Neural progenitor cell (in vitro differentiated cells): Measurements from ENCODE around the gene SLC4A2. TPM values are rescaled to one million over a fixed set of nuclear protein-coding genes. Genes with fewer than 3 reads are reported as not detected.

Experiments
- DNase-seq: peaks from one replicate; pipeline ENCODE4 v3.0.0-alpha.2; 2016; ENCODE audit warnings: low spot score
- H2AFZ ChIP-seq: fragments of 200-600 bp; sonication (generic); replicated peaks from 2 replicates; pipeline ENCODE4 v1.6.1; 2016; ENCODE audit warnings: antibody characterized with exemption
- H3F3A ChIP-seq: fragments of 200-600 bp; sonication (generic); 2 replicates; pipeline ENCODE4 v1.6.1; 2016; ENCODE audit warnings: antibody characterized with exemption, low read depth
- H3K27ac ChIP-seq: fragments of 200-600 bp; sonication (generic); 2 replicates; pipeline ENCODE4 v1.5.1; 2016; ENCODE audit warnings: mild to moderate bottlenecking
- H3K27me3 ChIP-seq: fragments of 200-600 bp; sonication (generic); 2 replicates; pipeline ENCODE4 v1.6.1; 2016; ENCODE audit warnings: mild to moderate bottlenecking, moderate library complexity
- H3K36me3 ChIP-seq: fragments of 200-600 bp; sonication (generic); 2 replicates; pipeline ENCODE4 v1.5.1; 2016
- H3K4me1 ChIP-seq: fragments of 200-600 bp; sonication (generic); 2 replicates; pipeline ENCODE4 v1.6.1; 2016; ENCODE audit warnings: mixed run types
- H3K4me2 ChIP-seq: fragments of 200-600 bp; sonication (generic); 2 replicates; pipeline ENCODE4 v1.6.1; 2016
- H3K4me3 ChIP-seq: fragments of 200-600 bp; sonication (generic); 2 replicates; pipeline ENCODE4 v1.5.1; 2016
- H3K79me2 ChIP-seq: fragments of 200-600 bp; sonication (generic); 2 replicates; pipeline ENCODE4 v1.6.1; 2016; ENCODE audit warnings: low read depth
- H3K9ac ChIP-seq: fragments of 200-600 bp; sonication (generic); 2 replicates; pipeline ENCODE4 v1.6.1; 2016
- H3K9me3 ChIP-seq: fragments of 200-600 bp; sonication (generic); 2 replicates; pipeline ENCODE4 v1.5.1; 2016; ENCODE audit warnings: low read depth
- H4K20me1 ChIP-seq: fragments of 200-600 bp; sonication (generic); 2 replicates; pipeline ENCODE4 v1.6.1; 2016; ENCODE audit warnings: low read depth
- H3K27ac Mint-ChIP-seq: 3 replicates; pipeline ENCODE4 v1.8.0; 2021; ENCODE audit warnings: mixed read lengths
- H3K27me3 Mint-ChIP-seq: 2 replicates; pipeline ENCODE4 v1.8.0; 2022; ENCODE audit warnings: low read depth, mild to moderate bottlenecking, inconsistent platforms, moderate library complexity, mixed read lengths; ENCODE audit not compliant: insufficient read depth
- H3K36me3 Mint-ChIP-seq: 3 replicates; pipeline ENCODE4 v1.8.0; 2021; ENCODE audit warnings: mixed read lengths
- H3K4me1 Mint-ChIP-seq: 3 replicates; pipeline ENCODE4 v1.8.0; 2021; ENCODE audit warnings: mixed read lengths
- H3K4me3 Mint-ChIP-seq: 3 replicates; pipeline ENCODE4 v1.8.0; 2021; ENCODE audit warnings: mild to moderate bottlenecking, moderate library complexity, mixed read lengths
- H3K9me3 Mint-ChIP-seq: 3 replicates; pipeline ENCODE4 v1.8.0; 2020; ENCODE audit warnings: mixed read lengths
- EZH2 ChIP-seq: fragments of 200-600 bp; sonication (generic); IDR thresholded peaks from 2 replicates; pipeline ENCODE4 v1.6.1; 2017; ENCODE audit warnings: antibody characterized with exemption, mild to moderate bottlenecking, moderate library complexity
- EZH2phosphoT487 ChIP-seq: fragments of 200-600 bp; sonication (generic); IDR thresholded peaks from 2 replicates; pipeline ENCODE4 v1.6.1; 2017; ENCODE audit warnings: antibody characterized with exemption
- total RNA-seq: library from RNA; depleted of rRNA; stranded (reverse); fragments of >200 nt; gene quantifications from 2 replicates; pipeline ENCODE4 v1.2.3, GENCODE V29; 2015; ENCODE audit warnings: low replicate concordance
- TF ChIP-seq, protein P1 (sequence below): fragments of 200-600 bp; sonication (generic); IDR thresholded peaks from 2 replicates; pipeline ENCODE4 v1.5.1; 2017; ENCODE audit warnings: antibody characterized with exemption, mild to moderate bottlenecking

Gene SLC4A2
- total RNA-seq, 1 donor from 2014 or later: 26.1 TPM

DNA sequence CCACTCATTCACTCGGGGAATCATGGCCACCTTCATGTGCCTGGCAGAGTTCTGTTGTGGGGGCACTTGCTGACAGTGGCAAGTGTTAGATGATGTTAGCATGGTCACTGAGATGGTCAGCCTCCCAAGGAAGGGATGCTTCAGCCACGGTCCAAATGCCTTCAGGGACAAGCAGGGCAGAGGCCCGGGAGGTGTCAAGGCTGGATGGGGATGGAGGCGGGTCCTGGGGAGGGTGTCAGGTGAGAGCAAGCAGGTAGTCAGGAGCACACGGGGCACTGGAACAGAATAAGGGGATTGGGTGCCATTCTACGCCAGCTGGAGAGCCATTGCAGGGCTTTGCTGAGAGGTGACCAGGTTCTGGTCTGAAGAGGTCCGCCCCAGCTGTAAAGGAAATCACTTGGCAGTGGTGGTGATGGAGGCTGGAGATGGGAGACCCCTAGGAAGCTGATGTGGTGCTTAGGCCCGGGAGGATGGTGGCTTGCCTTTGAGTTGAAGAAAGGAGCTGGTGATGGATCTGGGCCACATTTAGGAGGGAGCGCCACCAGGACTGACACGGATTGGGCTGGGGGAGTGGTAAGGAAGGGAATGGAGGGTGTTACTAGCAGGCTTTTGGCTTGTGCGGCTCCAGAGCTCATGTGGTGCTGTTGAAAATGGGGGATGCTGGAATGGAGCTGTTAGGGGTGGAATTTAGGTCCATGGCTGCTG lies 51.0 kb downstream of the SLC4A2 start:
- H3K27me3 Mint-ChIP-seq: peaks cover 9% of the 10 kb centered on the region
- Histone ChIP-seq H2AFZ (no peak overlapping the region), H3K4me3 (no peak overlapping the region), H3K4me2 (no peak overlapping the region), H3K36me3 (no peaks in the 10 kb centered on the region), H4K20me1 (peaks cover 78% of the 10 kb centered on the region), H3F3A (peaks cover 22% of the 10 kb centered on the region), H3K27me3 (peaks cover 8% of the 10 kb centered on the region), H3K9me3 (no peaks in the 10 kb centered on the region), H3K27ac (no peak overlapping the region), H3K79me2 (peaks cover 37% of the 10 kb centered on the region), H3K4me1 (peaks cover 11% of the 10 kb centered on the region), H3K9ac (no peak overlapping the region)
- no peak for DNase-seq
- TF ChIP-seq EZH2 (no peak), EZH2phosphoT487 (no peak)
- TF ChIP-seq, protein P1, sequence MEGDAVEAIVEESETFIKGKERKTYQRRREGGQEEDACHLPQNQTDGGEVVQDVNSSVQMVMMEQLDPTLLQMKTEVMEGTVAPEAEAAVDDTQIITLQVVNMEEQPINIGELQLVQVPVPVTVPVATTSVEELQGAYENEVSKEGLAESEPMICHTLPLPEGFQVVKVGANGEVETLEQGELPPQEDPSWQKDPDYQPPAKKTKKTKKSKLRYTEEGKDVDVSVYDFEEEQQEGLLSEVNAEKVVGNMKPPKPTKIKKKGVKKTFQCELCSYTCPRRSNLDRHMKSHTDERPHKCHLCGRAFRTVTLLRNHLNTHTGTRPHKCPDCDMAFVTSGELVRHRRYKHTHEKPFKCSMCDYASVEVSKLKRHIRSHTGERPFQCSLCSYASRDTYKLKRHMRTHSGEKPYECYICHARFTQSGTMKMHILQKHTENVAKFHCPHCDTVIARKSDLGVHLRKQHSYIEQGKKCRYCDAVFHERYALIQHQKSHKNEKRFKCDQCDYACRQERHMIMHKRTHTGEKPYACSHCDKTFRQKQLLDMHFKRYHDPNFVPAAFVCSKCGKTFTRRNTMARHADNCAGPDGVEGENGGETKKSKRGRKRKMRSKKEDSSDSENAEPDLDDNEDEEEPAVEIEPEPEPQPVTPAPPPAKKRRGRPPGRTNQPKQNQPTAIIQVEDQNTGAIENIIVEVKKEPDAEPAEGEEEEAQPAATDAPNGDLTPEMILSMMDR: no peak
- H3K9me3 Mint-ChIP-seq: no peaks in the 10 kb centered on the region
- peaks cover 2% of the 10 kb centered on the region for H3K36me3 Mint-ChIP-seq
- H3K4me1 Mint-ChIP-seq: peaks cover 29% of the 10 kb centered on the region
- H3K4me3 Mint-ChIP-seq: no peak overlapping the region
- H3K27ac Mint-ChIP-seq: no peak overlapping the region

DNA sequence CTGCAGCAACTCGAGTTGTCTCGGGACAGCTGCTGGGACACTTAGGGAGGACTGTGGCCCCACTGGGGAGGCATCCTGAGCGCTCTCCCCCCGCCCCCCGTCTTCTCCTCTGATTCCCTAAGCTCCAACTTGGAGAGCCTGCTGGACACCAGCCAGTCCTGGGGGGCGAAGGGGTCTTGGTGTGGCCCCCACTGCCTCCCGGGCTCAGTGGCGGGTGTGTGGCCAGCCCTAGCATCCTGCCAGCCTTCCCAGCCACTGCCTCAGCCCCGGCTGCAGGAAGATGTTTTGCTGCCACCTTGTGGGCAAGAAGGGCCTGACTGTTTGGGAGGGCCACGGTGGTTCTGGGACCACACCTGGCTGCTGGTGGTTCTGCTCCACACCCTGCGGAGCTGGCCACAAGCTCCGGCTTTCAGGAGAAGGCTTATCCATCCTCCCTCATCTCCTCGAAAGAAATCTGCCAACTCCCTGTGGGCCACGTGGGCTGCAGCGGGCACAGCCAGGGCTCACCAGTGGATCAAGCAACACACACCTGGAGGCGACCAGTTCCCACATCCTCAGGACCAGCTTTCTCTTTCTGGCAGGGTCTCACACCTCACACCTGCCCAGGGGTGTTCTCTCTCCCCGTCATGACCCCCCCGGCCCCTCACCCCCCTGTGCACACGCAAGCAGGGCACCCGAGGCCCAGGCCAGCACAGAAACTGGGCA lies 51.7 kb downstream of the SLC4A2 start:
- Mint-ChIP-seq H3K27me3 (peaks cover 9% of the 10 kb centered on the region), H3K27ac (no peak overlapping the region), H3K4me3 (no peak overlapping the region), H3K4me1 (peaks cover 33% of the 10 kb centered on the region), H3K9me3 (no peaks in the 10 kb centered on the region), H3K36me3 (peaks cover 2% of the 10 kb centered on the region)
- no peaks in the 10 kb centered on the region for H3K9me3 ChIP-seq
- no peak overlapping the region for H3K9ac ChIP-seq
- H3K4me3 ChIP-seq: no peak overlapping the region
- H3K36me3 ChIP-seq: no peaks in the 10 kb centered on the region
- H3K27ac ChIP-seq: no peak overlapping the region
- TF ChIP-seq, protein P1: peak; percentile 78
- TF ChIP-seq EZH2: no peak
- no peak overlapping the region for H2AFZ ChIP-seq
- peaks cover 82% of the 10 kb centered on the region for H4K20me1 ChIP-seq
- peaks cover 27% of the 10 kb centered on the region for H3F3A ChIP-seq
- H3K4me1 ChIP-seq: peaks cover 18% of the 10 kb centered on the region
- peak; percentile 87 for DNase-seq
- H3K79me2 ChIP-seq: peaks cover 44% of the 10 kb centered on the region
- no peak overlapping the region for H3K4me2 ChIP-seq
- peaks cover 15% of the 10 kb centered on the region for H3K27me3 ChIP-seq

DNA sequence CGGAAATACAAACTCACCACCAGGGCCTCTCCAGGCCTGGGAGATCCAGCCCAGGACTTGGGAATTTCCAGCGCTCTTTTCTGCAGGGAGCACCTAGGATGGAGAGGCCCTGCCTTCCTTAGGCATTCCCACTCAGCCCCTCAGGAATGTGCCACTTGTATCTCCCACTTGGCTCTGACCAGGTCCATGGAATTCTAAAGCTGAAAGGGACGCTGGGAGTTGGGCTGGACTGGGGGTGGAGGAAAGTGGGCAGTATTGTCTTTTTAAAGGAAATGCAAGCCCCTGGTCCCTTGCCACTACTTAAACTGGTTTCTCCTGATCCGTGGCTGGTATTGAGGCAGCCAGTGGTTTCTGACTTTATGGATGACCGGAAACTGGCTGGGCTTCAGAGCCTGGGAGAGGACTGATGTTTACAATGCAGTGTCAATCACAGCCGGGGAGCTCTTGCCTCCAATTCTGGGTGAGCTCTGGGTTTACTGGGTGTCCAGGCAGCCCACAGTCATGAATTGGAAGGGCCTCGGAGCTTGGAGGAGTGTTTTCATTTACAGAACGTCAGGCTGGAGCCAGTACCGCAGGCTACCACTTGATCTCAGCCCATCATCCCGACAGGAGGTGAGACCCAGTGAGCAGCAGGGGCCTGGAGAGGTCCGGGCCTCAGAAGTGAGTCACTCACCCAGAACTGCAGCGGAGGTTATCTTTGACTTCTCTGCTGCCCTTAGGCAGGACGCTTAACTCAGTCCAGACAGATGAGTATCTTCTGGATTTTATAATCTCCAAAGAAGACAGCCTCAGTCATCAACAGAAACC lies 54.2 kb downstream of the SLC4A2 start:
- no peak overlapping the region for H2AFZ ChIP-seq
- H3F3A ChIP-seq: peaks cover 27% of the 10 kb centered on the region
- no peaks in the 10 kb centered on the region for H3K36me3 ChIP-seq
- H3K27ac ChIP-seq: no peak overlapping the region
- no peak overlapping the region for H3K4me3 ChIP-seq
- peak; percentile 79 for DNase-seq
- peak overlapping the region; percentile 78 for H3K4me2 ChIP-seq
- peaks cover 52% of the 10 kb centered on the region for H3K79me2 ChIP-seq
- no peak overlapping the region for H3K9ac ChIP-seq
- peak overlapping the region; percentile 74 for H3K4me3 Mint-ChIP-seq
- no peaks in the 10 kb centered on the region for H3K9me3 ChIP-seq
- no peaks in the 10 kb centered on the region for H3K36me3 Mint-ChIP-seq
- no peak overlapping the region for H3K27ac Mint-ChIP-seq
- peaks cover 17% of the 10 kb centered on the region for H3K27me3 ChIP-seq
- peaks cover 33% of the 10 kb centered on the region for H3K4me1 Mint-ChIP-seq
- H3K4me1 ChIP-seq: peaks cover 20% of the 10 kb centered on the region
- H3K27me3 Mint-ChIP-seq: peaks cover 11% of the 10 kb centered on the region
- H3K9me3 Mint-ChIP-seq: no peaks in the 10 kb centered on the region
- H4K20me1 ChIP-seq: peaks cover 89% of the 10 kb centered on the region
- TF ChIP-seq EZH2 (no peak), EZH2phosphoT487 (no peak)
- TF ChIP-seq, protein P1: no peak
